B cell (primary cell): ENCODE results near the gene GRID2.

Source experiments
- EZH2 ChIP-seq: IDR thresholded peaks from 2 replicates; pipeline ENCODE4 v1.6.1; 2012; ENCODE audit warnings: borderline replicate concordance, low read depth, mild to moderate bottlenecking, moderate library complexity, low read length; ENCODE audit not compliant: insufficient read depth, poor library complexity, severe bottlenecking
- TF ChIP-seq, protein P1 (sequence below): fragments of 200-600 bp; IDR thresholded peaks from one replicate; pipeline ENCODE4 v1.8.0; 2022; ENCODE audit warnings: antibody characterized with exemption, mild to moderate bottlenecking

DNA sequence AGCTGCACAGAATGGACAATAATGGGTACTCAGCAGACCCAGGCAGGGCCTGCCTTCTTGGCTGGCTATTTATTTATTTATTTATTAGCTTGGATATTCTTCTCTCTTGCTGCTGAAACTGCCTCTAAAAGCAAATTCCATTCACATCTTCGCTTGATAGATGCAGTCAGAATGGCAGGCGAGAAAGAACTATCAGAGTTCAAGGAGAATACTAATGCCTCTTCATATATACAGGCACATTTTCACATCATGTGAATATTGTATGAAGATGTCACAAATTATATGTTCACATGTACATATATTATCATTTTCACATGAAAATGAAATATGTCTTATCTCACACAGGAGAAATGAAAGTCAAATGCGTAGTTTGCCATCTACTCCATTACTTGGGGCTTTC is 1045.1 kb downstream of the GRID2 start:
- TF ChIP-seq, protein P1, sequence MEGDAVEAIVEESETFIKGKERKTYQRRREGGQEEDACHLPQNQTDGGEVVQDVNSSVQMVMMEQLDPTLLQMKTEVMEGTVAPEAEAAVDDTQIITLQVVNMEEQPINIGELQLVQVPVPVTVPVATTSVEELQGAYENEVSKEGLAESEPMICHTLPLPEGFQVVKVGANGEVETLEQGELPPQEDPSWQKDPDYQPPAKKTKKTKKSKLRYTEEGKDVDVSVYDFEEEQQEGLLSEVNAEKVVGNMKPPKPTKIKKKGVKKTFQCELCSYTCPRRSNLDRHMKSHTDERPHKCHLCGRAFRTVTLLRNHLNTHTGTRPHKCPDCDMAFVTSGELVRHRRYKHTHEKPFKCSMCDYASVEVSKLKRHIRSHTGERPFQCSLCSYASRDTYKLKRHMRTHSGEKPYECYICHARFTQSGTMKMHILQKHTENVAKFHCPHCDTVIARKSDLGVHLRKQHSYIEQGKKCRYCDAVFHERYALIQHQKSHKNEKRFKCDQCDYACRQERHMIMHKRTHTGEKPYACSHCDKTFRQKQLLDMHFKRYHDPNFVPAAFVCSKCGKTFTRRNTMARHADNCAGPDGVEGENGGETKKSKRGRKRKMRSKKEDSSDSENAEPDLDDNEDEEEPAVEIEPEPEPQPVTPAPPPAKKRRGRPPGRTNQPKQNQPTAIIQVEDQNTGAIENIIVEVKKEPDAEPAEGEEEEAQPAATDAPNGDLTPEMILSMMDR = no peak
- no peak for TF ChIP-seq EZH2
